Neural cell (in vitro differentiated cells): ENCODE results near the gene MARK4.

Experiments used
- EZH2 ChIP-seq: fragments of 200-600, 300-800 bp; shearing (Covaris generic), sonication (generic); IDR thresholded peaks from 2 replicates; pipeline ENCODE4 v1.6.1; 2014; ENCODE audit warnings: antibody characterized with exemption, low read length, borderline replicate concordance, mild to moderate bottlenecking; ENCODE audit not compliant: insufficient read depth, poor library complexity, severe bottlenecking
- POLR2AphosphoS5 ChIP-seq: IDR thresholded peaks from 2 replicates; pipeline ENCODE4 v1.6.1; 2012
- SMC3 ChIP-seq: fragments of 450-650 bp; conservative IDR thresholded peaks from 2 replicates; pipeline ENCODE4 v1.6.1; 2014; ENCODE audit warnings: antibody characterized with exemption, mild to moderate bottlenecking, moderate library complexity; ENCODE audit not compliant: poor library complexity
- TF ChIP-seq, protein P1 (sequence below): fragments of 450-650 bp; IDR thresholded peaks from 2 replicates; pipeline ENCODE4 v1.5.1; 2014; ENCODE audit warnings: antibody characterized with exemption, mild to moderate bottlenecking, moderate library complexity; ENCODE audit not compliant: poor library complexity, severe bottlenecking
- TF ChIP-seq, protein P2 (sequence below): IDR thresholded peaks from 2 replicates; pipeline ENCODE4 v1.6.1; 2012; ENCODE audit warnings: borderline replicate concordance

DNA sequence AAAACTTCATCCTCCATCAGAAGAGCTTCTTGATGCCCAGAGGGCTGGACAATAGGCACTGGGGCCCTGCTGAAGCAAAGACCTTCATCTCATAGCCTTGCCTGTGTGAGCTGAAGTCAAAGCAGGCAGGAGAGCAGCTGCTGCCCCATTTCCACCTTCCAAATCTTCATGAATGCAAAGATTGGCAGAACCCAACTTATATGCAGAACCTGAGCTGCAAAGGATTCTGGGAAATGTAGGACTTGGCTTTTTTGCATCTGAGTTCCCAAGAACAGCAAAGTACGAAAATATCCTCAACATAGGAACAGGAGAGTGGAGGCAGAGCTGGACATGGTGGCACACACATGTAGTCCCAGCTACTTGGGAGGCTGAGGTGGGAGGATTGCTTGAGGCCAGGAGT is 40.8 kb downstream of the MARK4 start:
- TF ChIP-seq, protein P1, sequence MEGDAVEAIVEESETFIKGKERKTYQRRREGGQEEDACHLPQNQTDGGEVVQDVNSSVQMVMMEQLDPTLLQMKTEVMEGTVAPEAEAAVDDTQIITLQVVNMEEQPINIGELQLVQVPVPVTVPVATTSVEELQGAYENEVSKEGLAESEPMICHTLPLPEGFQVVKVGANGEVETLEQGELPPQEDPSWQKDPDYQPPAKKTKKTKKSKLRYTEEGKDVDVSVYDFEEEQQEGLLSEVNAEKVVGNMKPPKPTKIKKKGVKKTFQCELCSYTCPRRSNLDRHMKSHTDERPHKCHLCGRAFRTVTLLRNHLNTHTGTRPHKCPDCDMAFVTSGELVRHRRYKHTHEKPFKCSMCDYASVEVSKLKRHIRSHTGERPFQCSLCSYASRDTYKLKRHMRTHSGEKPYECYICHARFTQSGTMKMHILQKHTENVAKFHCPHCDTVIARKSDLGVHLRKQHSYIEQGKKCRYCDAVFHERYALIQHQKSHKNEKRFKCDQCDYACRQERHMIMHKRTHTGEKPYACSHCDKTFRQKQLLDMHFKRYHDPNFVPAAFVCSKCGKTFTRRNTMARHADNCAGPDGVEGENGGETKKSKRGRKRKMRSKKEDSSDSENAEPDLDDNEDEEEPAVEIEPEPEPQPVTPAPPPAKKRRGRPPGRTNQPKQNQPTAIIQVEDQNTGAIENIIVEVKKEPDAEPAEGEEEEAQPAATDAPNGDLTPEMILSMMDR = no peak
- TF ChIP-seq, protein P2, sequence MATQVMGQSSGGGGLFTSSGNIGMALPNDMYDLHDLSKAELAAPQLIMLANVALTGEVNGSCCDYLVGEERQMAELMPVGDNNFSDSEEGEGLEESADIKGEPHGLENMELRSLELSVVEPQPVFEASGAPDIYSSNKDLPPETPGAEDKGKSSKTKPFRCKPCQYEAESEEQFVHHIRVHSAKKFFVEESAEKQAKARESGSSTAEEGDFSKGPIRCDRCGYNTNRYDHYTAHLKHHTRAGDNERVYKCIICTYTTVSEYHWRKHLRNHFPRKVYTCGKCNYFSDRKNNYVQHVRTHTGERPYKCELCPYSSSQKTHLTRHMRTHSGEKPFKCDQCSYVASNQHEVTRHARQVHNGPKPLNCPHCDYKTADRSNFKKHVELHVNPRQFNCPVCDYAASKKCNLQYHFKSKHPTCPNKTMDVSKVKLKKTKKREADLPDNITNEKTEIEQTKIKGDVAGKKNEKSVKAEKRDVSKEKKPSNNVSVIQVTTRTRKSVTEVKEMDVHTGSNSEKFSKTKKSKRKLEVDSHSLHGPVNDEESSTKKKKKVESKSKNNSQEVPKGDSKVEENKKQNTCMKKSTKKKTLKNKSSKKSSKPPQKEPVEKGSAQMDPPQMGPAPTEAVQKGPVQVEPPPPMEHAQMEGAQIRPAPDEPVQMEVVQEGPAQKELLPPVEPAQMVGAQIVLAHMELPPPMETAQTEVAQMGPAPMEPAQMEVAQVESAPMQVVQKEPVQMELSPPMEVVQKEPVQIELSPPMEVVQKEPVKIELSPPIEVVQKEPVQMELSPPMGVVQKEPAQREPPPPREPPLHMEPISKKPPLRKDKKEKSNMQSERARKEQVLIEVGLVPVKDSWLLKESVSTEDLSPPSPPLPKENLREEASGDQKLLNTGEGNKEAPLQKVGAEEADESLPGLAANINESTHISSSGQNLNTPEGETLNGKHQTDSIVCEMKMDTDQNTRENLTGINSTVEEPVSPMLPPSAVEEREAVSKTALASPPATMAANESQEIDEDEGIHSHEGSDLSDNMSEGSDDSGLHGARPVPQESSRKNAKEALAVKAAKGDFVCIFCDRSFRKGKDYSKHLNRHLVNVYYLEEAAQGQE = no peak
- TF ChIP-seq SMC3 = no peak
- TF ChIP-seq POLR2AphosphoS5 = no peak
- TF ChIP-seq EZH2 = no peak
